Ovary (tissue), 3 donors: Measurements from ENCODE around the gene TBC1D14.

Source experiments
- EP300 ChIP-seq: sonication (generic); formaldehyde crosslinking; IDR thresholded peaks from one replicate; pipeline ENCODE4 v1.6.1; 2017; ENCODE audit warnings: antibody characterized with exemption
- POLR2A ChIP-seq: fragments of 450-650 bp; IDR thresholded peaks from one replicate; pipeline ENCODE4 v1.6.1; 2017; ENCODE audit warnings: antibody characterized with exemption, mild to moderate bottlenecking, moderate library complexity
- TF ChIP-seq, protein P1 (sequence below), 3 donors: fragments of 450-650 bp in 2 of 3; fragments of 200-600 bp in 1 of 3; IDR thresholded peaks; one replicate each; pipeline versions ENCODE4 v1.5.1 to v1.8.0; 2016 to 2022; ENCODE audit warnings: antibody characterized with exemption in 3 of 3, mild to moderate bottlenecking in 1 of 3
- donor health status: DM: no; HTN: no; CAD: no.

DNA sequence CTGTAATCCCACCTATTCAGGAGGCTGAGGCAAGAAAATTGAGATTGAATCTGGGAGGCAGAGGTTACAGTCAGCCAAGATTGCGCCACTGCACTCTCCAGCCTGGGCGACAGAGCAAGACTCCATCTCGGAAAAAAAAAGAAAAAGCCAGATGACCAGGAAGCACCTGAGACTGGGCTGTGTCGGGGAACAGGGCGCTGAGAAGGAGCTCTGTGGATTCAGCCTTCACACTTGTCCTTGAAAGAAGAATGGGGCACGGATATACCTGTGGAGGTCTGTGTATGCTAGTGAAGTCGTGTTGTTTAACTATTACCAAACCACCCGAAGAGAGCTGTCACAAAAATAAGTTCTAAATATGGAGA, 94.2 kb downstream of the TBC1D14 start:
- TF ChIP-seq, protein P1, sequence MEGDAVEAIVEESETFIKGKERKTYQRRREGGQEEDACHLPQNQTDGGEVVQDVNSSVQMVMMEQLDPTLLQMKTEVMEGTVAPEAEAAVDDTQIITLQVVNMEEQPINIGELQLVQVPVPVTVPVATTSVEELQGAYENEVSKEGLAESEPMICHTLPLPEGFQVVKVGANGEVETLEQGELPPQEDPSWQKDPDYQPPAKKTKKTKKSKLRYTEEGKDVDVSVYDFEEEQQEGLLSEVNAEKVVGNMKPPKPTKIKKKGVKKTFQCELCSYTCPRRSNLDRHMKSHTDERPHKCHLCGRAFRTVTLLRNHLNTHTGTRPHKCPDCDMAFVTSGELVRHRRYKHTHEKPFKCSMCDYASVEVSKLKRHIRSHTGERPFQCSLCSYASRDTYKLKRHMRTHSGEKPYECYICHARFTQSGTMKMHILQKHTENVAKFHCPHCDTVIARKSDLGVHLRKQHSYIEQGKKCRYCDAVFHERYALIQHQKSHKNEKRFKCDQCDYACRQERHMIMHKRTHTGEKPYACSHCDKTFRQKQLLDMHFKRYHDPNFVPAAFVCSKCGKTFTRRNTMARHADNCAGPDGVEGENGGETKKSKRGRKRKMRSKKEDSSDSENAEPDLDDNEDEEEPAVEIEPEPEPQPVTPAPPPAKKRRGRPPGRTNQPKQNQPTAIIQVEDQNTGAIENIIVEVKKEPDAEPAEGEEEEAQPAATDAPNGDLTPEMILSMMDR (IDR thresholded peaks at IDR 0.05), result no peak
- TF ChIP-seq POLR2A, result no peak
- TF ChIP-seq EP300, result no peak
